Right renal pelvis (tissue), 4 donors: ENCODE data around the gene AQP4. TPM values are rescaled to one million over a fixed set of nuclear protein-coding genes. Genes with fewer than 3 reads are reported as not detected.

Experiments
- DNase-seq, 4 donors: peaks; one replicate each; pipeline ENCODE4 v3.0.0-alpha.2; 2013; ENCODE audit warnings: low read depth in 4 of 4, low spot score in 3 of 4, missing footprints in 1 of 4
- polyA plus RNA-seq, 4 donors: library from polyadenylated mRNA; unstranded; fragments of 120-200 nt; gene quantifications; one replicate each; pipeline ENCODE4 v1.2.1, GENCODE V29; 2013; ENCODE audit not compliant: insufficient read length in 4 of 4

AQP4 gene, protein sequence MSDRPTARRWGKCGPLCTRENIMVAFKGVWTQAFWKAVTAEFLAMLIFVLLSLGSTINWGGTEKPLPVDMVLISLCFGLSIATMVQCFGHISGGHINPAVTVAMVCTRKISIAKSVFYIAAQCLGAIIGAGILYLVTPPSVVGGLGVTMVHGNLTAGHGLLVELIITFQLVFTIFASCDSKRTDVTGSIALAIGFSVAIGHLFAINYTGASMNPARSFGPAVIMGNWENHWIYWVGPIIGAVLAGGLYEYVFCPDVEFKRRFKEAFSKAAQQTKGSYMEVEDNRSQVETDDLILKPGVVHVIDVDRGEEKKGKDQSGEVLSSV
- under 1 TPM; 0.38 to 1.00 (median 0.66) TPM for polyA plus RNA-seq

GRCh38 chr18:26865557-26865956, at the start of gene AQP4:
TSS of gene AQP4 (minus strand) at chr18:26865707. CDS start at chr18:26865689, 18 bp downstream.
- DNase-seq, result no peak

DNA sequence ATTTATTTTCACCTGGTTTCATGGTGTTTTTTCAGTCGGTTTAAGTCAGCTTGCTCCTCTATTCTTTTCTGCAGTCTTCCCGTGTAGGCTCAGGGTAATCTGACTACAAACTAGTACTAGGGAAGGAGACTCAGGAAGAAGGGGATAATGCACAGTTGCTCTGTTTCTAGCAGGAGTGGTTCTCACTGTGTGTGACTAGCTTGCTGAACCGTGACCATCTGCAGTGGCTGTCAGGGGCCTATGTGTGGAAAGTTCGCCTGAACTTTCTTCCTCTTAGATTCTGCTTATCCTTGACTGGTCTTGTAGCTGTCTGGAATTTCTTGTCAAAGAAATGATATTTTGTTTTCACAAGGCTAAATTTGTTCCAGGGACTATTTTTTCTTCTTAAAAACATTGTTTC, 46.3 kb upstream of the AQP4 start:
- DNase-seq, result peak in 2 of 4 donors; percentile 5 to 37

DNA sequence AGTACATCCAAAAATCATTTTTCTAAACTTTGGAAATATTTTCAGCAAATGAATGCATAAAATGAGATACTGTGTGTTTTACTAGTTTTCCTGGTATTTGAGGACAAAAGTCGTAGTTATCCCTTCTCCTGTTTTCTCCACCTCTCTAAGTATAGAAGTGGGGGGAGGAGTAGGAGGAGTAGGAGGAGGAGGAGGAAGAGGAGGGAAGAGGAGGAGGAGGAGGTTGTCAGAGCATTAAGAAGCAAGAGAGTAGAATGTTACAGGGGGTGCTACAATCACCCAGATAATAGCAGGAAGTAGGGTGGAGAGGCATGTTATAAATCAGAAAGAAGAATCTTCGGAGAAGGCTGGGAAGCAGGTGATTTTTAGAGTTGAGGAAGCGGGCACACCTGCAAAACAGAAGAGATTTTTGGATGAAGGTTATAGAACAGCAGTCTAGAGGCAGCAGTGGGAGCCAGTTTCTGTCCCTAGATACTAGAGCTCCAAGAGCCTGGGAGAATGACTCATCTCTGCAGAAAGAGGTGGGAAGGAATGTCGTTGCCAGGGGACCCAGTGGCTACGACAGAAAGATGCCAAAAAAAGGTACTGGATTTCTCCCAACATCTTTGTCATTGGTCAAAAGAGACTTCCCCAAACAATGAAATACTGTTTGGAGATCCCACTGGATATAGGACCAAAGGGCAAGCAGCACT, 44.2 kb upstream of the AQP4 start:
- no peak for DNase-seq

DNA sequence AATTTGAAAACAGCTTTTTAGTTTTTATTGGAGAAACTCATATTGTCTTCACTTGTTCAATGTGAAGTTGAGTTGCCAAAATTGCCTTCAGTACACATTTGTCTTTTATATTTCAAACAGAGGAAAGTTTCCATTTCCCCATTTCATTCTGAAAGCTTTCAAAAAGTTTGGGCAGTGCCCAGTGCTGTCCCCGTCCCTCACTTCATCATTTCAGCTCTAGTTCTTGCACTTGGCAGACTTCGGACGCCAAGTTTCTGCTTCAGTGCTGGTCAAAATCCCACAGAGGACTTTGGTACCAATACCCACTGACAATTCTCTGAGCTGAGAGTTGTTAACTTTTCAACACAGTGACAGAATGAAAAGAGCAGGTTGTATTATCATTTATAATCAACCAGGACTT, 43.4 kb upstream of the AQP4 start:
- no peak for DNase-seq

DNA sequence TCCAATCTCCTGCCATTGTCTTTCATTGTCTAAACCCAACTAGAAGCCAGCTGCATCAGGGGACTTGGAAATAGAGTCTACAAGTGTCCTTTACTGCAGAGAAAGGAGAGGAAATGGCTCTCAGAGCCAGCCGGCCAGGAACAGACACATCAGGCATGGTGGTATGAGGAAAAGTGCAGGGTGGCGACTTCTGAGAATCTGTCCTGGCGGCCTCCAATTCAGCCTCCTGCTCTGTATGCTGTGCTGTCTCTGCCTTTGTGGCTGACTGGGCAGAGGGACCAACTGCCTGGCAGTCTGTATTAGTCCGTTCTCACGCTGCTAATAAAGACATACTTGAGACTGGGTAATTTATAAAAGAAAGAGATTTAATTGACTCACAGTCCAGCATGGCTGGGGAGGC, 36.8 kb upstream of the AQP4 start:
- DNase-seq, result no peak

DNA sequence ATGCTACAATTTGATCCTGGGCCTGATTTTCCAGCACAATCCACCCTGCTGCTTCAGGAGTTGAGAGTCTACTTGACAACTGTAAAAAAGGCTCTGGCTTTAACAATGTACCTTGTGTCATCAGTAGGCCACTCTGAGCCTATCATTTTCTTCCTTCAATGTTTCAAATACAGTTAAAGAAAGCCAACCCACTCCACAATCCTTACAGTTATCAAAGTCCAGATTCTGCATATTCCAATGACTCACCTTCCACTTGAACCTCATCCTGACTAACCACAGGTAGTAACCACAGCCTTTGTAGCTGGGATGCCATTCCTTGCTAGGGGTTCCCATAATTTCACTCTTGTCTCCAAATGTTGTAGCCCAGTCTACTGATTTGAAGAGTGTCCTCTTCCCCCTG, 35.5 kb upstream of the AQP4 start:
- DNase-seq, result no peak

GRCh38 chr18:26894426-26894825, 28.9 kb upstream of the AQP4 start:
- no peak for DNase-seq

DNA sequence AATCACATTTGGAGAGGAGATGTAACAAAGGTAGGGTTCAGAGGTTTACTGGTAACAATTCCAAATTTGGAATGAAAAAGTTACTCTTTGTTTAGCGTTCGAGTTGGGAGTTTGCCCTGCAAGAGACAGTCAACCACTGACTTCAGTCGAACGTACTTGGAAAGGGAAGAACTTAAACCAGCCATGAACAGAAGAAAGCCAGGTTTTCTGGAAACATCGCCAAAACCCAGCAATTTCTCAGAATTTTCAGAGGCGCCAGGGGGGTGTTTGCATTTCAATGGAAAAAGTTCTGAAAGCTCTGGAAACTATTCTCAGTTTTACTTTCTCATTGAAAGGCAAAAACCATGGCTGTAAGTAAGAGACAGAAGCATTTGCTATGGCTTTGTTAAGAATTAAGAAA, 28.5 kb upstream of the AQP4 start:
- DNase-seq, result no peak

DNA sequence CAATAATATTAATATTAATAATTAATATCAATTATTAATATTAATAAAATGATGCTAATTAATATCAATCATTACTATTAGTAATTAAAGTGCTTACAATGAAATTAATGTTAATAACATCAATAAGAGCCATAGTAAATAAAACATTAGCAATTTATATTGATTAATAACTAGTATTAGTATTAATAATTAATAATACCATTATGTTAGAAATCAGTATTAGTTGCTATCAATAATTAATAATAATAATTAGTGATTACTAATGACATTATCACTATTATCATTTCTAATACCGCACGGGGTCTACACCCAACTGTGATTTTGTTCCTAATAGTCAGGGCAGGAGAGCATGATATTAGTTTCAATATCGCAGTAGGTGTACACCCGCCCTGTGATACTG, 22.8 kb upstream of the AQP4 start:
- DNase-seq, result no peak

GRCh38 chr18:26875040-26875654, 9.6 kb upstream of the AQP4 start:
- DNase-seq, result no peak

GRCh38 chr18:26874283-26874682, 8.8 kb upstream of the AQP4 start:
- DNase-seq, result no peak

GRCh38 chr18:26869640-26870039, 4.1 kb upstream of the AQP4 start:
- DNase-seq, result no peak

DNA sequence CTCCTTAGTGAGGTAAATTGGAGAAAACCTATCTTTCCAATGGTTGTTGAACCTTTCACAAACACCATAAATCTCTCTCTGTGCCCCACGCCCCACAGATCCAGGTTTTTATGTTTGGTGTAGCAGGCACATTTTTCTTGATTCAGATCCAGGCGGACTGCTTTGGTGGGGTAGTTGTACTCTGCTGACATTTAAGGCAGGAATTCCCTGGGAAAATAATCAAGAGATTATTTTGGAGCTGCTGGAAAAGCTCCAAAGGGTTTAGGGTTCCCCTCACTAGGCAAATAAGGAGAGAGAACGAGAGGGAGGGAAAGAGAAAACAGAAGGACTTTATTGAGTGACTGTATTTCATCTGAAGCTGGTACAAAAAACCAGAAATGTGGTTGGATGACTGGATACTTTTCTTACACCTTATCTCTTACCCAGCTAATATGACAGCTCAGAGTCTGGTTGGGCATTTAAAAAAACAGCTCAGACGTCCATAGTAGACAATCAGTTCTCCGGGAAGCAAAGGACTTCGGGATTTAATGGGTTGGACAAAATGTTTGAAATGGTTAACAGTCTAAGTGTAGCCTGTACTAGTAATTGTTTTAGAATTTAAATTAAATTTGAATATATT, 3.6 kb upstream of the AQP4 start:
- peak in 2 of 4 donors; percentile 60 to 71 for DNase-seq

DNA sequence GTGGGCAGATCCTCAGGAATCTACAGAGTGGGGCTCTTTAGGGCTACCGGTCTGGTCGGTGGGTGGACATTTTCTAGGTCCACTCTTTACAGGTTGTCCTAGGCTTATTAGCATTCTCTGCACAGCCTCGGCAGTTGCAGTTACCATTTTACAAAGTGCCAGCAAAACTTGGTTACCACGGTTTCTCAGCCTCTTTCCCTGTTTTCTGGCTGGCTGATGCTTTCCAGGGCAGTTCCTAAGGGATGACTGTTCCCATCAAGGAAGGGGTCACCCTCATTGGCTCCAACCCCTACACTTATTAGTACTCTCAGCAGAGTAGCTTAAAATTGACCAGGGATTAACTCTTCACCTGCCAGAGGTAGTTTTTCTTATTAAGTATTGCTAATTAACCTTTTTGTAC, 2.0 kb upstream of the AQP4 start:
- no peak for DNase-seq

GRCh38 chr18:26864658-26865057, 849 bp downstream of the AQP4 start:
- no peak for DNase-seq

GRCh38 chr18:26863921-26864497, 1.5 kb downstream of the AQP4 start:
- no peak for DNase-seq

- DNase-seq, result no peak
Measured at GRCh38 chr18:26863122-26863879, 2.2 kb downstream of the AQP4 start.

- DNase-seq, result no peak
Measured at GRCh38 chr18:26862084-26862483, 3.4 kb downstream of the AQP4 start.

DNA sequence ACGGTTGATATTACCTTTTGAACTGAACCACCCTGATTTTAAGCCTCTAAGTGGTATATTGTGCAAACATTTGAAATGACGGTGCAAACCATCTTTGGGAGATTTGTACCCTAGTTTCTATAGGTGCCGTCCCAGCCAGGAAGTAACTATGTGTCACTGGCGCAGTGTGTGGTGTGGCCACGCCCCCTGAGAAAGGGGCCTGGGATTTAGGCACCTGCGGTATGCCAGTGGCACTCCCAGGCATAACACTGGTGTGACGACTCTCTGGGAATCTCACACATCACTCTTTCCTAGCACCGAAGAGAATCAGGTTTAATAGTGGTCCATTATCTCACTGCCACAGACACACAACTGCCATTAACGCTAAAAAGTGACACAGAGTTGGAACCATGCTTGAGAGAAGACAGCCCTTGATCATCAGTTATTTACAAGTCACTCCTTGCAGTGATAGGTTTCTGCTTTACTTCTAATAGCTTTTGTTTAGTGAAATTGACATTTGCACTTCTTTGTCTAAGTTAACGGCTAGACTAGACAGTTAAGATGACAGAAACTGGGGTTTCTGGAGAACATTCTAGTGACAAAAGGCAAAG, 11.1 kb downstream of the AQP4 start:
- DNase-seq, result no peak

DNA sequence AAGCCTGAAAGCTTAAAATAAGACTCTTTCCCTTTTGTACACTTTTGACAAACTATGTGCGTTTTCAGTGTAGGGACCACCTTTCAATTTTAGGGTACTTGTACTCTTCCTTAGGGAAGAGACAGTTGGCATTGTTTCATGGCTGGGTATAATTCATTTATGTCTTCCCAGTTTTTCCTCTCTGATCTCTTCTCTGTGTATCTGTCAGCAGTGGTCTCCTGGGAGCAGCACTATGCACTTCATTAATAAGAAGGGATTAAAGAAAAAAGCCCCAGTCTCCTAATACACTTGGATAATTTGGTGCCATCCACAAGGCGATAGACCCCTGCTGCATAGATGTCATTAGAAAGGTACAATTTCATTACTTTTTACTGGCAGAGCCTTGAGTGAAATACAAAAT, 12.1 kb downstream of the AQP4 start:
- DNase-seq, result no peak
